A673 (cell line): Measurements from ENCODE around the gene NUTM1.

Experiments
- CTCF ChIP-seq: fragments of 300-800, 200-600 bp; sonication (generic); conservative IDR thresholded peaks from 2 replicates; pipeline ENCODE4 v1.5.1; 2017; ENCODE audit warnings: low read depth, mild to moderate bottlenecking, antibody characterized with exemption, low read length, moderate library complexity, mixed read lengths
- EZH2 ChIP-seq: fragments of 200-600 bp; sonication (generic); IDR thresholded peaks from 2 replicates; pipeline ENCODE4 v1.6.1; 2017; ENCODE audit warnings: borderline replicate concordance, low read depth, mild to moderate bottlenecking, mixed read lengths, antibody characterized with exemption, low read length; ENCODE audit not compliant: poor library complexity, severe bottlenecking

GRCh38 chr15:34329006-34329405 is 14.1 kb upstream of the NUTM1 start:
- TF ChIP-seq CTCF, result no peak
- no peak for TF ChIP-seq EZH2
